Pulmonary artery endothelial cell (primary cell): ENCODE measurements around the gene SGO2. TPM values are rescaled to one million over a fixed set of nuclear protein-coding genes. Genes with fewer than 3 reads are reported as not detected.
"Not testable (repeated sequence)": the region's sequence is repeated elsewhere in the genome, so short reads cannot be mapped to it uniquely, and the experiment has no call there.

Experiments
- DNase-seq: peaks from one replicate; pipeline ENCODE4 v3.0.0-alpha.2; 2011; ENCODE audit warnings: low read depth, low spot score
- total RNA-seq: library from RNA; depleted of rRNA; stranded (reverse); fragments of >200 nt; gene quantifications from 2 replicates; pipeline ENCODE4 v1.2.3, GENCODE V29; 2014

Gene SGO2
- total RNA-seq, 1 donor from 2014 or later = 7.0 TPM

- no peak for DNase-seq
These were observed 94.8 kb downstream of the SGO2 start for GRCh38 chr2:200620606-200621390.

DNA sequence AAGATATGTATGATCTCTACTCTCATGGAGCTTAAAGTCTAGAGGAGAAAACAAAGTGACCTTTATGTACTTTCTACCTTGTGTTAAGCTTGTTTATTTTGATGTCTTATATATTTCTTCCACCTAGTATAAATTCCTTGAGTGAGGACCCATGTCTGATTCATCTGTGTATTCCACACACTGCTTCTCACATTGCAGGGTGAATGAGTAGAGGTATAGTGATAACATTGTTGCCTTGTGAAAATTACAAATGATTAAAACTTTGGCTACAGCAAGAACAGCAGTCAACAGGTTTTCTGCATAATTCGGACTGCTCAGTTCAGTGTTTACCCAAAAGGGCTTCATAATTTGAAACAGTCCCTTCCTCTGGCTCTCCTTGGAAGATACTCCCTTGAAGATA is 96.1 kb downstream of the SGO2 start:
- DNase-seq = no peak

DNA sequence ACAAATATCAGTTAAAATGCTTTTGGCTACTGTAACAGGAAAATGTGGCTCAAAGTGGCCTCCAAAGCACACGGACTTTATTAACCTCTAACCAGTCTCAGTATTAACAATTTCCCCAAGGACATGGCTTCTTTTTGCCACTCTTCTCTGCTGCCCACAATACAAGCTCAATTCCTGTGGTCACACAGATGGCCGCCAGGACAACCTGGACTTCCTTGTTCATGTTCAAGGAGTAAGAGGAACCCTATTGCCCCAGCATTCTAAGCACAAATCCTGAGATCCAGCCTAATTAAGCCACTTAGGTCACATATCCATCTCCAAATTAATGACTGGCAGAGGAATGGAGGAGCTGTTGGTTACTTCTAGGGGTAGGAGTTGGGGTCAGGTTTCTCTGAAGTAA is 98.0 kb downstream of the SGO2 start:
- no peak for DNase-seq

GRCh38 chr2:200624658-200625057 is 98.7 kb downstream of the SGO2 start:
- DNase-seq = no peak

DNA sequence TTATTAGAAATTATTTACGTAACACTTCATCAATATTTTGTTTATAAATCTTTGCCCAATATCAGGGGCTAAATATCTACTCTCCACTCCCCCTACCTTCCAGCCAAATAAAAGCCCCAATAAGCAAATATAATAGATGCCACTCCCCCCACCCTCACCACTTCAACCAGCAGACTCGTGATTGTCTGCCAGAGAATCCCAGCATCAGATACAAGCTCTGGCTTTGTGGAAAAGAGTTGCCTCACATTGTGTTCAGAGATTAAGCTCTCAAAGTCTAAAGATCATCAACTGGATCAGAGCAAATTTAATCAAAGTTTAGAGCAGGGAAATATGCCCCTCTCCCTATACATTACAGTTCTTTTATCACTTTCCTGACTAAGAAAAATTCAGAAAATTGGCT is 99.3 kb downstream of the SGO2 start:
- no peak for DNase-seq

GRCh38 chr2:200625958-200626363 is 100.0 kb downstream of the SGO2 start:
- no peak for DNase-seq

DNA sequence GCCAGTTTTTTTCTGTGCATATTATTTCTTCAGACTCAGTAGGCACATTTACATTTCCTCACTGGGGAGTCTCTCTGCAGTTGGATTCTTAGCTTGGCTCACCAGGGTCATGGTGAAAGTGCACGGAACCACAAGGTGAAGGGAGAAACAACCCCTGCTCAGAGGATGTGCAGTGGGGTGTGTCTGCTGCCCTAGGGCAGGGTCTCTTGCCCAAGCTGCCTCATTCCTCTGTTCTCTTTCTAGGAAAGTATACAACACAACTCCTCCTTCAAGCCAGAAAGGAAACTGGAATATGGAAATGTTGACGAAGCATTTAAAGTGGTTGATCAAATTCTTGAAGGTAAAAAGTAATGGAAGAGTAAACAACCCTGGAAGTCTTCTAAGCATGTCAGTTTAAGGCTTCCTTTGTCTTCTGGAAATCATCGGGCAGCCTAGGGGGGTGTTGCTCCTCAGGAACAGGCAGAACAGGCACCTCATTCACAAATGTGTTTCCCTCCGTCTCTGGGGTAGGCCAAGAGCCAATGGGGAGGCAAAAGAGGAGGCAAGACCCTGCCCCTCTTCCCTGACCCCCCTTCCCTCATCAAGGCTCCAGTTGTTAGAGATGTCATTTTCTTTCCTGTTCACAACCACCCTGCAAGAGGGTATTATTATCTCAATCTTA is 101.2 kb downstream of the SGO2 start:
- DNase-seq = no peak

GRCh38 chr2:200628461-200628860 is 102.5 kb downstream of the SGO2 start:
- not testable (repeated sequence) for DNase-seq

DNA sequence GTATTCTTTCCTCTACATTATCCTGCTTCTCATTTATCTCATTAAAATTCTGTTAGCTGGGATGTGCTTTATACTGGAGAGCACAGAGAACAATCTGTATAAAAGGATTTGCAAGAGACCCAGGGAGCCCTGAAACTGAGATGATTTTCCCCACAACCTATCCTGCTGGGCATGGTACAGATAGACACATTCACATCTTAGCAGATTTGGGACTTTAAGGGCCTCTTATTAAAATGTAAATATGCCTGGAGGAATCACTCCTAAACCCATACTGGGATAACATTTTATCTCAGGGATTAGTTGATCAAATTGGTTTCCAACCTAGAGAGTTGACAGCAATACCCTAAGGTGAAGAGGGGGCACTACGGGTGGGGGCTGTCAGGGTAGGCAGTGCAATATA is 105.3 kb downstream of the SGO2 start:
- DNase-seq = no peak

Other genes starting within 250 kb of the SGO2 start
- gene SPATS2L, start 219.5 kb upstream of the SGO2 start, total RNA-seq = 22.6 and 36.4 TPM in 2 replicates
- gene KCTD18, start 16.1 kb upstream of the SGO2 start, total RNA-seq = 6.8 and 11.5 TPM in 2 replicates
- 3.4 and 14.5 TPM in 2 replicates for gene AOX1, start 59.8 kb downstream of the SGO2 start, total RNA-seq